NCI-H2227 (cell line): ENCODE measurements around the gene ANKRD60.

ENCODE experiments used
- DNase-seq: peaks from one replicate; lab custom pipeline; 2025; ENCODE audit not compliant: unreplicated experiment; lab: John Stamatoyannopoulos, UW

ANKRD60 gene

GRCh38 chr20:58167759-58168158 is 60.7 kb downstream of the ANKRD60 start:
- no peak for DNase-seq
